ENCODE results near the gene CNTN4. TPM values are rescaled to one million over a fixed set of nuclear protein-coding genes. Genes with fewer than 3 reads are reported as not detected.
"Not testable (repeated sequence)": the region's sequence is repeated elsewhere in the genome, so short reads cannot be mapped to it uniquely, and the experiment has no call there.

Gene CNTN4
- polyA plus RNA-seq, 4 donors = 0.27 to 6.5 (median 2.6) TPM; not detected in 1

GRCh38 chr3:2978977-2979732 lies 880.5 kb downstream of the CNTN4 start:
- Histone ChIP-seq H3K27me3 (ENCODE audit: control insufficient read depth in 3 of 3, insufficient read depth in 3 of 3, low read length in 3 of 3) (no peaks in the 10 kb centered on the region), H3K36me3 (ENCODE audit: control insufficient read depth in 3 of 3, insufficient read depth in 2 of 3, low read depth in 1 of 3, low read length in 3 of 3) (no peaks in the 10 kb centered on the region), H3K27ac (ENCODE audit: low read depth in 1 of 3, low read length in 2 of 3) (no peak overlapping the region), H3K4me1 (ENCODE audit: control insufficient read depth in 3 of 3, insufficient read depth in 2 of 3, low read depth in 1 of 3, low read length in 2 of 3) (no peaks in the 10 kb centered on the region), H3K9me3 (ENCODE audit: control insufficient read depth in 2 of 2, insufficient read depth in 1 of 2, low read depth in 1 of 2, low read length in 1 of 2) (no peaks in the 10 kb centered on the region), H3K4me3 (ENCODE audit: low read depth in 1 of 3, low read length in 3 of 3) (no peak overlapping the region)
- DNase-seq (no peak), FAIRE-seq (no peak)
- WGBS, 3 donors = 40 to 58% (median 47%) methylated on average over 9 of the region's 9 CpGs

- no peaks in the 10 kb centered on the region for H3K4me1 ChIP-seq (ENCODE audit: control insufficient read depth in 3 of 3, insufficient read depth in 2 of 3, low read depth in 1 of 3, low read length in 2 of 3)
- WGBS, 3 donors = 61 to 76% (median 61%) methylated on average over 7 of the region's 7 CpGs
- no peak overlapping the region for H3K27ac ChIP-seq (ENCODE audit: low read depth in 1 of 3, low read length in 2 of 3)
- DNase-seq (no peak), FAIRE-seq (no peak)
- H3K4me3 ChIP-seq (ENCODE audit: low read depth in 1 of 3, low read length in 3 of 3) = no peak overlapping the region
- H3K27me3 ChIP-seq (ENCODE audit: control insufficient read depth in 3 of 3, insufficient read depth in 3 of 3, low read length in 3 of 3) = no peaks in the 10 kb centered on the region
- H3K9me3 ChIP-seq (ENCODE audit: control insufficient read depth in 2 of 2, insufficient read depth in 1 of 2, low read depth in 1 of 2, low read length in 1 of 2) = no peaks in the 10 kb centered on the region
- H3K36me3 ChIP-seq (ENCODE audit: control insufficient read depth in 3 of 3, insufficient read depth in 2 of 3, low read depth in 1 of 3, low read length in 3 of 3) = no peaks in the 10 kb centered on the region
These were observed 885.6 kb downstream of the CNTN4 start for GRCh38 chr3:2984005-2984830.

GRCh38 chr3:2984831-2985220 lies 886.2 kb downstream of the CNTN4 start:
- Histone ChIP-seq H3K27ac (ENCODE audit: low read depth in 1 of 3, low read length in 2 of 3) (no peak overlapping the region), H3K36me3 (ENCODE audit: control insufficient read depth in 3 of 3, insufficient read depth in 2 of 3, low read depth in 1 of 3, low read length in 3 of 3) (no peaks in the 10 kb centered on the region), H3K9me3 (ENCODE audit: control insufficient read depth in 2 of 2, insufficient read depth in 1 of 2, low read depth in 1 of 2, low read length in 1 of 2) (no peaks in the 10 kb centered on the region), H3K4me1 (ENCODE audit: control insufficient read depth in 3 of 3, insufficient read depth in 2 of 3, low read depth in 1 of 3, low read length in 2 of 3) (no peaks in the 10 kb centered on the region), H3K27me3 (ENCODE audit: control insufficient read depth in 3 of 3, insufficient read depth in 3 of 3, low read length in 3 of 3) (no peaks in the 10 kb centered on the region), H3K4me3 (ENCODE audit: low read depth in 1 of 3, low read length in 3 of 3) (no peak overlapping the region)
- WGBS, 3 donors = 87 to 95% (median 93%) methylated on average over 2 of the region's 2 CpGs
- FAIRE-seq = no peak
- DNase-seq = no peak

DNA sequence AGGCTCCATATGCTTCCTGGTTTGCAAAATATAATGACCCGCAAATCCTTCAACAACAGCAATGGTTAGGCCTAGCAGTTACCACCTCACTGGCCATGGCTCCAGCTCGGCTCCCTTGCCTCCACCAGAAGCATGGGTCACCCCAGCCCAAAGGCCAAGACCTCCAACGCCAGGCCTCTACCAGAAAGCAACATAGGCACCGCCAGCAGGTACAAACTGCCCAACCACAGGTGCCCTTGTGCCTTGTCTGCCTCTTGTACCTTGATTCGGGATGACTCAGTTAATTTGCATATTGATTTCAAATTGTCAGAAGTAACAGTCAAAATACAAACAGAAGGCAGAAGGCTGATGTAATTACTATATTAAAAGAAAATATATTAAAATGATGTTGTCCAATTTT lies 886.8 kb downstream of the CNTN4 start:
- Histone ChIP-seq H3K4me3 (ENCODE audit: low read depth in 1 of 3, low read length in 3 of 3) (no peak overlapping the region), H3K9me3 (ENCODE audit: control insufficient read depth in 2 of 2, insufficient read depth in 1 of 2, low read depth in 1 of 2, low read length in 1 of 2) (no peaks in the 10 kb centered on the region), H3K27ac (ENCODE audit: low read depth in 1 of 3, low read length in 2 of 3) (no peak overlapping the region), H3K27me3 (ENCODE audit: control insufficient read depth in 3 of 3, insufficient read depth in 3 of 3, low read length in 3 of 3) (no peaks in the 10 kb centered on the region), H3K4me1 (ENCODE audit: control insufficient read depth in 3 of 3, insufficient read depth in 2 of 3, low read depth in 1 of 3, low read length in 2 of 3) (no peaks in the 10 kb centered on the region), H3K36me3 (ENCODE audit: control insufficient read depth in 3 of 3, insufficient read depth in 2 of 3, low read depth in 1 of 3, low read length in 3 of 3) (no peaks in the 10 kb centered on the region)
- 68 to 86% (median 80%) methylated on average over 5 of the region's 5 CpGs for WGBS, 3 donors
- DNase-seq (no peak), FAIRE-seq (no peak)

- H3K4me1 ChIP-seq (ENCODE audit: control insufficient read depth in 3 of 3, insufficient read depth in 2 of 3, low read depth in 1 of 3, low read length in 2 of 3) = no peaks in the 10 kb centered on the region
- H3K9me3 ChIP-seq (ENCODE audit: control insufficient read depth in 2 of 2, insufficient read depth in 1 of 2, low read depth in 1 of 2, low read length in 1 of 2) = no peaks in the 10 kb centered on the region
- H3K4me3 ChIP-seq (ENCODE audit: low read depth in 1 of 3, low read length in 3 of 3) = no peak overlapping the region
- DNase-seq (no peak), FAIRE-seq (no peak)
- 44 to 63% (median 61%) methylated on average over 2 of the region's 2 CpGs for WGBS, 3 donors
- H3K36me3 ChIP-seq (ENCODE audit: control insufficient read depth in 3 of 3, insufficient read depth in 2 of 3, low read depth in 1 of 3, low read length in 3 of 3) = no peaks in the 10 kb centered on the region
- H3K27ac ChIP-seq (ENCODE audit: low read depth in 1 of 3, low read length in 2 of 3) = no peak overlapping the region
- no peaks in the 10 kb centered on the region for H3K27me3 ChIP-seq (ENCODE audit: control insufficient read depth in 3 of 3, insufficient read depth in 3 of 3, low read length in 3 of 3)
These were observed 893.9 kb downstream of the CNTN4 start for GRCh38 chr3:2992534-2992933.

- WGBS, 3 donors = 86 to 92% (median 86%) methylated on average over 5 of the region's 5 CpGs
- H3K36me3 ChIP-seq (ENCODE audit: control insufficient read depth in 3 of 3, insufficient read depth in 2 of 3, low read depth in 1 of 3, low read length in 3 of 3); FAIRE-seq; H3K27me3 ChIP-seq (ENCODE audit: control insufficient read depth in 3 of 3, insufficient read depth in 3 of 3, low read length in 3 of 3); H3K9me3 ChIP-seq (ENCODE audit: control insufficient read depth in 2 of 2, insufficient read depth in 1 of 2, low read depth in 1 of 2, low read length in 1 of 2); H3K27ac ChIP-seq (ENCODE audit: low read depth in 1 of 3, low read length in 2 of 3); H3K4me1 ChIP-seq (ENCODE audit: control insufficient read depth in 3 of 3, insufficient read depth in 2 of 3, low read depth in 1 of 3, low read length in 2 of 3); H3K4me3 ChIP-seq (ENCODE audit: low read depth in 1 of 3, low read length in 3 of 3); DNase-seq: not testable (repeated sequence)
These were observed 894.5 kb downstream of the CNTN4 start for GRCh38 chr3:2993130-2993529.

- Histone ChIP-seq H3K4me3 (ENCODE audit: low read depth in 1 of 3, low read length in 3 of 3) (no peak overlapping the region), H3K36me3 (ENCODE audit: control insufficient read depth in 3 of 3, insufficient read depth in 2 of 3, low read depth in 1 of 3, low read length in 3 of 3) (no peaks in the 10 kb centered on the region), H3K4me1 (ENCODE audit: control insufficient read depth in 3 of 3, insufficient read depth in 2 of 3, low read depth in 1 of 3, low read length in 2 of 3) (no peaks in the 10 kb centered on the region), H3K27ac (ENCODE audit: low read depth in 1 of 3, low read length in 2 of 3) (no peak overlapping the region), H3K9me3 (ENCODE audit: control insufficient read depth in 2 of 2, insufficient read depth in 1 of 2, low read depth in 1 of 2, low read length in 1 of 2) (no peaks in the 10 kb centered on the region), H3K27me3 (ENCODE audit: control insufficient read depth in 3 of 3, insufficient read depth in 3 of 3, low read length in 3 of 3) (no peaks in the 10 kb centered on the region)
- peak; percentile 4 to 13 for DNase-seq
- FAIRE-seq = no peak
- 0 to 40% (median 3%) methylated on average over 1 of the region's 1 CpG for WGBS, 3 donors
These were observed 895.1 kb downstream of the CNTN4 start for GRCh38 chr3:2993736-2994135.

- H3K4me3 ChIP-seq (ENCODE audit: low read depth in 1 of 3, low read length in 3 of 3) = no peak overlapping the region
- 73 to 85% (median 81%) methylated on average over 5 of the region's 5 CpGs for WGBS, 3 donors
- FAIRE-seq = no peak
These were observed 896.5 kb downstream of the CNTN4 start for GRCh38 chr3:2995195-2995594.

More at GRCh38 chr3:2995195-2995594, 896.5 kb downstream of the CNTN4 start:
- no peak overlapping the region for H3K27ac ChIP-seq (ENCODE audit: low read depth in 1 of 3, low read length in 2 of 3)
- H3K27me3 ChIP-seq (ENCODE audit: control insufficient read depth in 3 of 3, insufficient read depth in 3 of 3, low read length in 3 of 3) = no peaks in the 10 kb centered on the region
- no peaks in the 10 kb centered on the region for H3K4me1 ChIP-seq (ENCODE audit: control insufficient read depth in 3 of 3, insufficient read depth in 2 of 3, low read depth in 1 of 3, low read length in 2 of 3)
- no peak for DNase-seq
- peaks cover 1 to 3% of the 10 kb centered on the region in 2 donors for H3K9me3 ChIP-seq (ENCODE audit: control insufficient read depth in 2 of 2, insufficient read depth in 1 of 2, low read depth in 1 of 2, low read length in 1 of 2)
- H3K36me3 ChIP-seq (ENCODE audit: control insufficient read depth in 3 of 3, insufficient read depth in 2 of 3, low read depth in 1 of 3, low read length in 3 of 3) = no peaks in the 10 kb centered on the region
